Activated naive CD4-positive, alpha-beta T cell treated with anti-CD3 and anti-CD28 coated beads, Interleukin-2, amount 50 U/mL, for 72 hours (primary cell): ENCODE data around the gene LAPTM5. TPM values are rescaled to one million over a fixed set of nuclear protein-coding genes. Genes with fewer than 3 reads are reported as not detected.

Source experiments
- ATAC-seq, 2 donors: fragments of 150-1000 bp; cut with Tn5 transposase; 2 replicates each; pipeline ENCODE4 v1.10.0; 2021; ENCODE audit warnings: mild to moderate bottlenecking in 2 of 2, moderate library complexity in 2 of 2
- DNase-seq, 2 donors: peaks; one replicate each; pipeline ENCODE4 v3.0.0; 2021 to 2022; ENCODE audit warnings: low spot score in 2 of 2
- H3K27ac Mint-ChIP-seq, 2 donors: one replicate each; pipeline ENCODE4 v1.8.0; 2022; ENCODE audit warnings: mild to moderate bottlenecking in 2 of 2, mixed read lengths in 2 of 2
- H3K36me3 Mint-ChIP-seq, 2 donors: one replicate each; pipeline ENCODE4 v1.8.0; 2022; ENCODE audit warnings: mixed read lengths in 2 of 2
- H3K9me3 Mint-ChIP-seq, 2 donors: one replicate each; pipeline ENCODE4 v1.8.0; 2022; ENCODE audit warnings: mixed read lengths in 2 of 2
- total RNA-seq, 2 donors: library from RNA; stranded (reverse); gene quantifications; one replicate each; pipeline ENCODE4 v1.2.3, GENCODE V29; 2022

LAPTM5 gene
- total RNA-seq, 2 donors from 2014 or later: 248 to 298 TPM

GRCh38 chr1:30707412-30708360 lies 49.9 kb downstream of the LAPTM5 start:
- no peaks in the 10 kb centered on the region for H3K36me3 Mint-ChIP-seq
- DNase-seq (peak in 1 of 2 donors; percentile 77), ATAC-seq (peak; percentile 85 to 88)
- H3K27ac Mint-ChIP-seq: no peak overlapping the region
- H3K9me3 Mint-ChIP-seq: no peaks in the 10 kb centered on the region

GRCh38 chr1:30706528-30706927 lies 51.0 kb downstream of the LAPTM5 start:
- H3K36me3 Mint-ChIP-seq: no peaks in the 10 kb centered on the region

GRCh38 chr1:30705698-30706097 lies 51.9 kb downstream of the LAPTM5 start:
- no peaks in the 10 kb centered on the region for H3K9me3 Mint-ChIP-seq
- no peaks in the 10 kb centered on the region for H3K36me3 Mint-ChIP-seq
- no peak overlapping the region for H3K27ac Mint-ChIP-seq
- no peak for ATAC-seq
- DNase-seq: no peak

More at GRCh38 chr1:30706528-30706927, 51.0 kb downstream of the LAPTM5 start:
- ATAC-seq (no peak), DNase-seq (no peak)
- Mint-ChIP-seq H3K9me3 (no peaks in the 10 kb centered on the region), H3K27ac (no peak overlapping the region)

- Mint-ChIP-seq H3K27ac (peak overlapping the region in 1 of 2 donors; percentile 55), H3K36me3 (no peaks in the 10 kb centered on the region), H3K9me3 (no peaks in the 10 kb centered on the region)
- no peak for ATAC-seq
- DNase-seq: no peak
Measured at GRCh38 chr1:30704765-30705509, 52.6 kb downstream of the LAPTM5 start.

- ATAC-seq (no peak), DNase-seq (no peak)
- H3K36me3 Mint-ChIP-seq: no peaks in the 10 kb centered on the region
- peak overlapping the region in 1 of 2 donors; percentile 55 for H3K27ac Mint-ChIP-seq
- H3K9me3 Mint-ChIP-seq: no peaks in the 10 kb centered on the region
Measured at GRCh38 chr1:30704271-30704670, 53.3 kb downstream of the LAPTM5 start.

GRCh38 chr1:30702823-30703222 lies 54.8 kb downstream of the LAPTM5 start:
- Mint-ChIP-seq H3K27ac (no peak overlapping the region), H3K36me3 (no peaks in the 10 kb centered on the region), H3K9me3 (no peaks in the 10 kb centered on the region)
- no peak for ATAC-seq
- DNase-seq: no peak

- no peak for ATAC-seq
- H3K27ac Mint-ChIP-seq: no peak overlapping the region
- no peaks in the 10 kb centered on the region for H3K36me3 Mint-ChIP-seq
- no peaks in the 10 kb centered on the region for H3K9me3 Mint-ChIP-seq
- DNase-seq: no peak
Measured at GRCh38 chr1:30701258-30701633, 56.3 kb downstream of the LAPTM5 start.

GRCh38 chr1:30700528-30701257 lies 56.9 kb downstream of the LAPTM5 start:
- H3K27ac Mint-ChIP-seq: no peak overlapping the region
- ATAC-seq (no peak), DNase-seq (no peak)
- no peaks in the 10 kb centered on the region for H3K36me3 Mint-ChIP-seq
- H3K9me3 Mint-ChIP-seq: no peaks in the 10 kb centered on the region

- H3K9me3 Mint-ChIP-seq: no peaks in the 10 kb centered on the region
- ATAC-seq (no peak), DNase-seq (no peak)
- H3K27ac Mint-ChIP-seq: no peak overlapping the region
- no peaks in the 10 kb centered on the region for H3K36me3 Mint-ChIP-seq
Measured at GRCh38 chr1:30699762-30700161, 57.8 kb downstream of the LAPTM5 start.

- ATAC-seq (no peak), DNase-seq (no peak)
- Mint-ChIP-seq H3K9me3 (no peaks in the 10 kb centered on the region), H3K27ac (no peak overlapping the region), H3K36me3 (no peaks in the 10 kb centered on the region)
Measured at GRCh38 chr1:30698401-30698981, 59.1 kb downstream of the LAPTM5 start.

GRCh38 chr1:30697571-30698376 lies 59.8 kb downstream of the LAPTM5 start:
- peak in 1 of 2 donors; percentile 51 for DNase-seq
- Mint-ChIP-seq H3K27ac (no peak overlapping the region), H3K36me3 (no peaks in the 10 kb centered on the region), H3K9me3 (no peaks in the 10 kb centered on the region)
- no peak for ATAC-seq

- no peaks in the 10 kb centered on the region for H3K36me3 Mint-ChIP-seq
- peak in 1 of 2 donors; percentile 30 for DNase-seq
- ATAC-seq: no peak
- no peaks in the 10 kb centered on the region for H3K9me3 Mint-ChIP-seq
- H3K27ac Mint-ChIP-seq: no peak overlapping the region
Measured at GRCh38 chr1:30696831-30697230, 60.7 kb downstream of the LAPTM5 start.

- Mint-ChIP-seq H3K27ac (no peak overlapping the region), H3K9me3 (no peaks in the 10 kb centered on the region), H3K36me3 (no peaks in the 10 kb centered on the region)
- ATAC-seq: no peak
- DNase-seq: no peak
Measured at GRCh38 chr1:30695439-30695841, 62.1 kb downstream of the LAPTM5 start.

GRCh38 chr1:30694280-30695175 lies 63.0 kb downstream of the LAPTM5 start:
- no peak for ATAC-seq
- DNase-seq: peak in 1 of 2 donors; percentile 18
- no peak overlapping the region for H3K27ac Mint-ChIP-seq
- no peaks in the 10 kb centered on the region for H3K36me3 Mint-ChIP-seq
- no peaks in the 10 kb centered on the region for H3K9me3 Mint-ChIP-seq

- Mint-ChIP-seq H3K27ac (no peak overlapping the region), H3K36me3 (no peaks in the 10 kb centered on the region), H3K9me3 (no peaks in the 10 kb centered on the region)
- peak in 1 of 2 donors; percentile 33 for DNase-seq
- no peak for ATAC-seq
Measured at GRCh38 chr1:30693822-30694221, 63.8 kb downstream of the LAPTM5 start.
